Stimulated activated CD4-positive, alpha-beta T cell treated with anti-CD3 and anti-CD28 coated beads, Interleukin-2, amount 100 ng/mL, for 48 hours (primary cell): ENCODE data around the gene GTF2F2.
"Not testable (repeated sequence)": the region's sequence is repeated elsewhere in the genome, so short reads cannot be mapped to it uniquely, and the experiment has no call there.

Source experiments
- DNase-seq, 2 donors: peaks; one replicate each; pipeline ENCODE4 v3.0.0-alpha.2; 2020

Gene GTF2F2

GRCh38 chr13:45180713-45181601 lies 60.6 kb downstream of the GTF2F2 start:
- no peak for DNase-seq

- DNase-seq, result no peak
These were observed 64.4 kb downstream of the GTF2F2 start for GRCh38 chr13:45184693-45185092.

- DNase-seq, result no peak
These were observed 65.0 kb downstream of the GTF2F2 start for GRCh38 chr13:45185286-45185685.

GRCh38 chr13:45189077-45189476 lies 68.8 kb downstream of the GTF2F2 start:
- not testable (repeated sequence) for DNase-seq

GRCh38 chr13:45189511-45189910 lies 69.2 kb downstream of the GTF2F2 start:
- DNase-seq, result not testable (repeated sequence)

GRCh38 chr13:45191874-45192273 lies 71.6 kb downstream of the GTF2F2 start:
- no peak for DNase-seq

- no peak for DNase-seq
These were observed 74.0 kb downstream of the GTF2F2 start for GRCh38 chr13:45194081-45194939.

- DNase-seq, result no peak
These were observed 75.1 kb downstream of the GTF2F2 start for GRCh38 chr13:45195421-45195820.

GRCh38 chr13:45196096-45196495 lies 75.8 kb downstream of the GTF2F2 start:
- DNase-seq, result no peak

- DNase-seq, result no peak
These were observed 76.3 kb downstream of the GTF2F2 start for GRCh38 chr13:45196622-45197021.

- no peak for DNase-seq
These were observed 77.7 kb downstream of the GTF2F2 start for GRCh38 chr13:45198041-45198440.

GRCh38 chr13:45198924-45199323 lies 78.6 kb downstream of the GTF2F2 start:
- DNase-seq, result no peak

- DNase-seq, result no peak
These were observed 79.4 kb downstream of the GTF2F2 start for GRCh38 chr13:45199711-45200110.

- no peak for DNase-seq
These were observed 80.5 kb downstream of the GTF2F2 start, which contains the start of gene KCTD4 for GRCh38 chr13:45200701-45201232. TSS of gene KCTD4 (minus strand) at chr13:45201045. CDS start at chr13:45194567, 6,478 bp downstream.

GRCh38 chr13:45205124-45205523 lies 84.8 kb downstream of the GTF2F2 start:
- DNase-seq, result no peak

GRCh38 chr13:45206340-45206739 lies 86.0 kb downstream of the GTF2F2 start:
- DNase-seq, result no peak

- no peak for DNase-seq
These were observed 87.0 kb downstream of the GTF2F2 start for GRCh38 chr13:45207319-45207718.

GRCh38 chr13:45208132-45208531 lies 87.8 kb downstream of the GTF2F2 start:
- no peak for DNase-seq

- no peak for DNase-seq
These were observed 88.9 kb downstream of the GTF2F2 start for GRCh38 chr13:45209229-45209628.

GRCh38 chr13:45215392-45216077 lies 95.2 kb downstream of the GTF2F2 start:
- DNase-seq, result no peak

GRCh38 chr13:45216193-45216592 lies 95.9 kb downstream of the GTF2F2 start:
- no peak for DNase-seq

- DNase-seq, result no peak
These were observed 98.4 kb downstream of the GTF2F2 start for GRCh38 chr13:45218689-45219088.
